B cell (primary cell): ENCODE data around the gene MYCBP2. TPM values are rescaled to one million over a fixed set of nuclear protein-coding genes. Genes with fewer than 3 reads are reported as not detected.
A peak's percentile ranks its signal among the peaks of the same experiment; 100 is the strongest.

Experiments used
- ATAC-seq: fragments of 200-7000 bp; cut with Tn5 transposase; one replicate; pipeline ENCODE4 v1.10.0; 2021; ENCODE audit warnings: low read depth, mild to moderate bottlenecking, moderate number of reproducible peaks, moderate library complexity
- CTCF ChIA-PET: fragments of 350-600 bp; sonication (Branson Sonifier 250); formaldehyde crosslinking; loops from one replicate; lab custom pipeline; 2021; ENCODE audit warnings: antibody characterized with exemption, inconsistent platforms; lab: Charles Lee
- POLR2A ChIA-PET: fragments of 350-600 bp; sonication (Branson Sonifier 250); formaldehyde crosslinking; loops from one replicate; lab custom pipeline; 2021; ENCODE audit warnings: antibody characterized with exemption; lab: Charles Lee
- DNase-seq: peaks from one replicate; pipeline ENCODE4 v3.0.0; 2013
- H2AFZ ChIP-seq: 2 replicates; pipeline ENCODE4 v1.6.1; 2012; ENCODE audit warnings: mild to moderate bottlenecking, low read depth, low read length; ENCODE audit not compliant: insufficient read depth, poor library complexity, severe bottlenecking
- H3K27ac ChIP-seq, 2 donors: 1 replicate in 1 of 2; 2 replicates in 1 of 2; pipeline ENCODE4 v1.5.1; 2012 to 2013; ENCODE audit warnings: low read length in 2 of 2, mild to moderate bottlenecking in 2 of 2, moderate library complexity in 1 of 2
- H3K27me3 ChIP-seq, 4 experiments: fragments of 200-600 bp in 1 of 4; sonication (generic) in 1 of 4; replicated peaks in 1 of 4; 1 replicate in 2 of 4; 2 replicates in 2 of 4; pipeline versions ENCODE4 v1.6.1 to v1.7.0; 2013 to 2016; ENCODE audit warnings: low read length in 3 of 4, mild to moderate bottlenecking in 2 of 4, mixed read lengths in 1 of 4, moderate library complexity in 1 of 4; ENCODE audit not compliant: insufficient read depth in 4 of 4, control insufficient read depth in 3 of 4; ENCODE audit errors: control extremely low read depth in 1 of 4
- H3K36me3 ChIP-seq, 2 experiments: replicated peaks in 1 of 2; 1 replicate in 1 of 2; 2 replicates in 1 of 2; pipeline versions ENCODE4 v1.6.1 to v1.7.1; 2013; ENCODE audit warnings: low read length in 1 of 2; ENCODE audit not compliant: insufficient read depth in 2 of 2, control insufficient read depth in 1 of 2; ENCODE audit errors: control extremely low read depth in 1 of 2, extremely low read depth in 1 of 2
- H3K4me1 ChIP-seq, 2 donors: fragments of 200-600 bp in 1 of 2; sonication (generic) in 1 of 2; 1 replicate in 1 of 2; 2 replicates in 1 of 2; pipeline versions ENCODE4 v1.5.1 to v1.6.1; 2013 to 2017; ENCODE audit warnings: low read length in 2 of 2; ENCODE audit not compliant: control insufficient read depth in 2 of 2, insufficient read depth in 2 of 2
- H3K4me2 ChIP-seq: replicated peaks from 2 replicates; pipeline ENCODE3; 2012; ENCODE audit warnings: mild to moderate bottlenecking, low read depth, low read length; ENCODE audit not compliant: poor library complexity, severe bottlenecking
- H3K4me3 ChIP-seq, 5 experiments: fragments of 200-600 bp in 1 of 5; sonication (generic) in 1 of 5; 1 replicate in 3 of 5; 2 replicates in 2 of 5; pipeline versions ENCODE4 v1.5.1 to v1.7.0; 2011 to 2016; ENCODE audit warnings: low read length in 4 of 5, mild to moderate bottlenecking in 4 of 5, low read depth in 2 of 5, control low read depth in 1 of 5, moderate library complexity in 1 of 5; ENCODE audit not compliant: insufficient read depth in 1 of 5; ENCODE audit errors: control extremely low read depth in 1 of 5, extremely low read depth in 1 of 5
- H3K79me2 ChIP-seq: fragments of 200-600 bp; sonication (generic); one replicate; pipeline ENCODE4 v1.6.0; 2016; ENCODE audit warnings: low read length; ENCODE audit not compliant: control insufficient read depth, insufficient read depth
- H3K9ac ChIP-seq: fragments of 200-600 bp; sonication (generic); 2 replicates; pipeline ENCODE4 v1.6.1; 2017; ENCODE audit warnings: mild to moderate bottlenecking, low read length, moderate library complexity
- H3K9me3 ChIP-seq, 3 donors: one replicate each; pipeline versions ENCODE4 v1.6.1 to v1.7.1; 2013; ENCODE audit warnings: low read length in 2 of 3; ENCODE audit not compliant: control insufficient read depth in 2 of 3, insufficient read depth in 1 of 3; ENCODE audit errors: control extremely low read depth in 1 of 3
- H4K20me1 ChIP-seq: 2 replicates; pipeline ENCODE4 v1.6.0; 2012; ENCODE audit warnings: mild to moderate bottlenecking, low read length; ENCODE audit not compliant: insufficient read depth, control insufficient read depth, poor library complexity, severe bottlenecking
- H3K27ac Mint-ChIP-seq: one replicate; pipeline ENCODE4 v1.8.0; 2021; ENCODE audit warnings: mixed read lengths
- H3K27me3 Mint-ChIP-seq: one replicate; pipeline ENCODE4 v1.8.0; 2021; ENCODE audit warnings: mixed read lengths
- H3K4me1 Mint-ChIP-seq: one replicate; pipeline ENCODE4 v1.8.0; 2021; ENCODE audit warnings: mixed read lengths
- H3K4me3 Mint-ChIP-seq: one replicate; pipeline ENCODE4 v1.8.0; 2021; ENCODE audit warnings: mixed read lengths
- H3K9me3 Mint-ChIP-seq: one replicate; pipeline ENCODE4 v1.8.0; 2022; ENCODE audit warnings: mixed read lengths; ENCODE audit not compliant: insufficient read depth
- CTCF ChIP-seq: fragments of 200-600 bp; IDR thresholded peaks from one replicate; pipeline ENCODE4 v1.8.0; 2022; ENCODE audit warnings: antibody characterized with exemption, mild to moderate bottlenecking
- EZH2 ChIP-seq: IDR thresholded peaks from 2 replicates; pipeline ENCODE4 v1.6.1; 2012; ENCODE audit warnings: borderline replicate concordance, low read depth, mild to moderate bottlenecking, moderate library complexity, low read length; ENCODE audit not compliant: insufficient read depth, poor library complexity, severe bottlenecking
- WGBS: methylation state at CpG from one replicate; pipeline ENCODE4 v1.1.5; 2013; ENCODE audit warnings: missing lambda C conversion rate; ENCODE audit not compliant: insufficient coverage; 5-methylcytosine and 5-hydroxymethylcytosine counted together
- intact Hi-C: fragments of 100-400 bp; cut with micrococcal nuclease; formaldehyde crosslinking; loops from one replicate; pipeline ENCODE4 v1.10.0; 2022
- polyA plus RNA-seq: library from polyadenylated mRNA; depleted of rRNA; stranded (reverse); fragments of >200 nt; gene quantifications from 2 replicates; pipeline ENCODE4 v1.2.3, GENCODE V29; 2012
- total RNA-seq, 2 donors: library from RNA; stranded (reverse); fragments of 120-200 nt in 1 of 2; gene quantifications; 1 replicate in 1 of 2; 2 replicates in 1 of 2; pipeline versions ENCODE4 v1.2.3 to v1.2.4, GENCODE V29; 2013 to 2022

Gene MYCBP2
- total and polyA plus RNA-seq, 2 donors (not counting 1 experiment from before 2014, with no cell fraction given): 84.0 to 237 TPM

GRCh38 chr13:77359171-77359570 lies 32.3 kb upstream of the MYCBP2 start:
- H3K27ac Mint-ChIP-seq: no peak overlapping the region
- no peak overlapping the region for H2AFZ ChIP-seq
- no peaks in the 10 kb centered on the region for H3K9me3 Mint-ChIP-seq
- ChIA-PET CTCF (interaction anchor here (0.7 kb wide), 1 partner anchor 26 kb away, joined by 3 read pairs; no protein-coding TSS in a partner anchor), POLR2A (no interaction called here)
- H3K4me3 ChIP-seq: no peak overlapping the region
- H3K9me3 ChIP-seq: no peaks in the 10 kb centered on the region
- H3K79me2 ChIP-seq: no peaks in the 10 kb centered on the region
- DNase-seq: no peak
- intact Hi-C loops: no loop called here
- no peaks in the 10 kb centered on the region for H4K20me1 ChIP-seq
- H3K27me3 ChIP-seq: no peaks in the 10 kb centered on the region
- peaks cover 32% of the 10 kb centered on the region for H3K4me1 Mint-ChIP-seq
- ATAC-seq: no peak
- no peak overlapping the region for H3K4me3 Mint-ChIP-seq
- H3K36me3 ChIP-seq: no peaks in the 10 kb centered on the region
- H3K4me1 ChIP-seq: peaks cover 22 to 29% of the 10 kb centered on the region in 2 donors
- no peaks in the 10 kb centered on the region for H3K27me3 Mint-ChIP-seq
- H3K9ac ChIP-seq: no peak overlapping the region
- no peak overlapping the region for H3K27ac ChIP-seq
- TF ChIP-seq EZH2 (no peak), CTCF (no peak)
- no peak overlapping the region for H3K4me2 ChIP-seq
- WGBS: no CpG with 5 or more reads among the region's 3 CpGs

GRCh38 chr13:77358001-77358400 lies 31.1 kb upstream of the MYCBP2 start:
- intact Hi-C loops: no loop called here
- no peaks in the 10 kb centered on the region for H3K27me3 Mint-ChIP-seq
- POLR2A ChIA-PET: interaction anchor here (0.6 kb wide), 1 partner anchor 71 kb away, joined by 3 read pairs; no protein-coding TSS in a partner anchor

More at GRCh38 chr13:77358001-77358400, 31.1 kb upstream of the MYCBP2 start:
- H3K27me3 ChIP-seq: no peaks in the 10 kb centered on the region
- no peaks in the 10 kb centered on the region for H3K79me2 ChIP-seq
- Mint-ChIP-seq H3K4me1 (peaks cover 42% of the 10 kb centered on the region), H3K9me3 (no peaks in the 10 kb centered on the region), H3K27ac (no peak overlapping the region), H3K4me3 (no peak overlapping the region)
- CTCF ChIA-PET: interaction anchor here (1.2 to 1.7 kb wide), 4 partner anchors 17 to 121 kb away, joined by 3 to 5 read pairs (median 4); partner anchors contain the start of gene MYCBP2
- DNase-seq (no peak), ATAC-seq (no peak)
- H3K4me1 ChIP-seq: peaks cover 29 to 37% of the 10 kb centered on the region in 2 donors
- no peak overlapping the region for H3K27ac ChIP-seq
- no peak overlapping the region for H3K4me2 ChIP-seq
- H3K4me3 ChIP-seq: no peak overlapping the region
- H3K36me3 ChIP-seq: no peaks in the 10 kb centered on the region
- H2AFZ ChIP-seq: peak overlapping the region; percentile 56
- no peaks in the 10 kb centered on the region for H4K20me1 ChIP-seq
- no peak for TF ChIP-seq EZH2
- no peak for TF ChIP-seq CTCF
- H3K9ac ChIP-seq: no peak overlapping the region
- WGBS: 0% methylated on average over 1 of the region's 1 CpG
- peaks cover 0 to 2% (median 0%) of the 10 kb centered on the region in 3 donors for H3K9me3 ChIP-seq
